ENCODE data around the gene RBPJ. TPM values are rescaled to one million over a fixed set of nuclear protein-coding genes. Genes with fewer than 3 reads are reported as not detected.
A peak's percentile ranks its signal among the peaks of the same experiment; 100 is the strongest.

RBPJ gene
- total RNA-seq (2014; rRNA removed; shearing (Covaris generic)), result 43.2 and 64.8 TPM in 2 replicates

GRCh38 chr4:26320538-26321372 lies at the start of gene RBPJ:
TSS of gene RBPJ (plus strand) at chr4:26321014. CDS start at chr4:26321029, 15 bp downstream.
- peak; percentile 98 for DNase-seq (ENCODE audit: low spot score)

- DNase-seq (ENCODE audit: low spot score), result no peak
These were observed 49.1 kb upstream of the RBPJ start for GRCh38 chr4:26271703-26272102.

- peak; percentile 39 for DNase-seq (ENCODE audit: low spot score)
These were observed 47.9 kb upstream of the RBPJ start for GRCh38 chr4:26272654-26273615.

- DNase-seq (ENCODE audit: low spot score), result peak; percentile 51
These were observed 47.2 kb upstream of the RBPJ start for GRCh38 chr4:26273616-26273980.

GRCh38 chr4:26275281-26275680 lies 45.5 kb upstream of the RBPJ start:
- DNase-seq (ENCODE audit: low spot score), result no peak

GRCh38 chr4:26279446-26279845 lies 41.4 kb upstream of the RBPJ start:
- no peak for DNase-seq (ENCODE audit: low spot score)

- no peak for DNase-seq (ENCODE audit: low spot score)
These were observed 38.9 kb upstream of the RBPJ start for GRCh38 chr4:26281881-26282280.

- DNase-seq (ENCODE audit: low spot score), result no peak
These were observed 36.3 kb upstream of the RBPJ start for GRCh38 chr4:26284536-26284935.

GRCh38 chr4:26285272-26285671 lies 35.5 kb upstream of the RBPJ start:
- no peak for DNase-seq (ENCODE audit: low spot score)

- no peak for DNase-seq (ENCODE audit: low spot score)
These were observed 33.1 kb upstream of the RBPJ start for GRCh38 chr4:26287756-26288155.

- DNase-seq (ENCODE audit: low spot score), result peak; percentile 74
These were observed 32.4 kb upstream of the RBPJ start for GRCh38 chr4:26288355-26288909.

GRCh38 chr4:26289401-26289800 lies 31.4 kb upstream of the RBPJ start:
- DNase-seq (ENCODE audit: low spot score), result peak; percentile 25

- no peak for DNase-seq (ENCODE audit: low spot score)
These were observed 30.5 kb upstream of the RBPJ start for GRCh38 chr4:26290321-26290720.

GRCh38 chr4:26294904-26295303 lies 25.9 kb upstream of the RBPJ start:
- no peak for DNase-seq (ENCODE audit: low spot score)

GRCh38 chr4:26296021-26296420 lies 24.8 kb upstream of the RBPJ start:
- no peak for DNase-seq (ENCODE audit: low spot score)

- no peak for DNase-seq (ENCODE audit: low spot score)
These were observed 24.3 kb upstream of the RBPJ start for GRCh38 chr4:26296514-26296913.

- no peak for DNase-seq (ENCODE audit: low spot score)
These were observed 23.6 kb upstream of the RBPJ start for GRCh38 chr4:26297219-26297618.

GRCh38 chr4:26298198-26298947 lies 22.4 kb upstream of the RBPJ start:
- peak; percentile 64 for DNase-seq (ENCODE audit: low spot score)

- no peak for DNase-seq (ENCODE audit: low spot score)
These were observed 21.4 kb upstream of the RBPJ start for GRCh38 chr4:26299254-26299882.

GRCh38 chr4:26300314-26301307 lies 20.2 kb upstream of the RBPJ start:
- DNase-seq (ENCODE audit: low spot score), result no peak
